ENCODE results near the gene NDRG4.

Gene NDRG4

GRCh38 chr16:58556678-58557077 lies 56.7 kb downstream of the NDRG4 start:
- TF ChIP-seq, protein P1, sequence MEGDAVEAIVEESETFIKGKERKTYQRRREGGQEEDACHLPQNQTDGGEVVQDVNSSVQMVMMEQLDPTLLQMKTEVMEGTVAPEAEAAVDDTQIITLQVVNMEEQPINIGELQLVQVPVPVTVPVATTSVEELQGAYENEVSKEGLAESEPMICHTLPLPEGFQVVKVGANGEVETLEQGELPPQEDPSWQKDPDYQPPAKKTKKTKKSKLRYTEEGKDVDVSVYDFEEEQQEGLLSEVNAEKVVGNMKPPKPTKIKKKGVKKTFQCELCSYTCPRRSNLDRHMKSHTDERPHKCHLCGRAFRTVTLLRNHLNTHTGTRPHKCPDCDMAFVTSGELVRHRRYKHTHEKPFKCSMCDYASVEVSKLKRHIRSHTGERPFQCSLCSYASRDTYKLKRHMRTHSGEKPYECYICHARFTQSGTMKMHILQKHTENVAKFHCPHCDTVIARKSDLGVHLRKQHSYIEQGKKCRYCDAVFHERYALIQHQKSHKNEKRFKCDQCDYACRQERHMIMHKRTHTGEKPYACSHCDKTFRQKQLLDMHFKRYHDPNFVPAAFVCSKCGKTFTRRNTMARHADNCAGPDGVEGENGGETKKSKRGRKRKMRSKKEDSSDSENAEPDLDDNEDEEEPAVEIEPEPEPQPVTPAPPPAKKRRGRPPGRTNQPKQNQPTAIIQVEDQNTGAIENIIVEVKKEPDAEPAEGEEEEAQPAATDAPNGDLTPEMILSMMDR (IDR thresholded peaks at IDR 0.05) = no peak
